ENCODE measurements around the gene CACNA1B.

The CACNA1B gene

GRCh38 chr9:138057726-138058125 is 180.1 kb downstream of the CACNA1B start:
- TF ChIP-seq CTCF (IDR thresholded peaks at IDR 0.05; ENCODE audit: low read depth, low read length, missing control alignments): no peak
- H3K4me3 ChIP-seq (replicated peaks; ENCODE audit: low read depth, low read length): no peak overlapping the region
- no peak for DNase-seq (ENCODE audit: extremely low read depth, low read depth)

- TF ChIP-seq CTCF (IDR thresholded peaks at IDR 0.05; ENCODE audit: low read depth, low read length, missing control alignments): no peak
- no peak overlapping the region for H3K4me3 ChIP-seq (replicated peaks; ENCODE audit: low read depth, low read length)
- no peak for DNase-seq (ENCODE audit: extremely low read depth, low read depth)
Observed at GRCh38 chr9:138058181-138058580, 180.6 kb downstream of the CACNA1B start.

DNA sequence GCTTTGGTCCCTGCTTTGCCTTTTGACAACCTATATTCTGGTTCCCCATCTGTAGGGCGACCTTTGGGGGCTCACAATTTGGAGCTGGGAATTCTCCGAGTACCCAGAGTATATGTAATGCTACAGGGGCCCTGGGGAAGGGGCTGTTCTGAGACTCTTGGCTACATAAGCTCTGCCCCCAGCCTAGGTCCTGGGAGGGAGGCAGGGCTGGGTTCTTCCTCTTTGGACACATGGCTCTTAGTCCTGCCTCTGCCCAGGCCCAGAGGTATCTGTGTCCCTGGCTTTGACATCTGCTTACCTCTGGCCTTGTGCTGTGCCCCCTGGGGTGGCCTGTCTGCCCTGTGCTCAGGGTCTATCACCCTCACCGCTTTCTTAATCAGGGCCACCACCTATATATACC is 181.6 kb downstream of the CACNA1B start:
- DNase-seq (ENCODE audit: extremely low read depth, low read depth): no peak
- no peak overlapping the region for H3K4me3 ChIP-seq (replicated peaks; ENCODE audit: low read depth, low read length)
- no peak for TF ChIP-seq CTCF (IDR thresholded peaks at IDR 0.05; ENCODE audit: low read depth, low read length, missing control alignments)

GRCh38 chr9:138060365-138060764 is 182.8 kb downstream of the CACNA1B start:
- no peak for TF ChIP-seq CTCF (IDR thresholded peaks at IDR 0.05; ENCODE audit: low read depth, low read length, missing control alignments)
- DNase-seq (ENCODE audit: extremely low read depth, low read depth): no peak
- H3K4me3 ChIP-seq (replicated peaks; ENCODE audit: low read depth, low read length): no peak overlapping the region

- no peak overlapping the region for H3K4me3 ChIP-seq (replicated peaks; ENCODE audit: low read depth, low read length)
- no peak for DNase-seq (ENCODE audit: extremely low read depth, low read depth)
- TF ChIP-seq CTCF (IDR thresholded peaks at IDR 0.05; ENCODE audit: low read depth, low read length, missing control alignments): no peak
Observed at GRCh38 chr9:138060881-138061280, 183.3 kb downstream of the CACNA1B start.

- no peak overlapping the region for H3K4me3 ChIP-seq (replicated peaks; ENCODE audit: low read depth, low read length)
- TF ChIP-seq CTCF (IDR thresholded peaks at IDR 0.05; ENCODE audit: low read depth, low read length, missing control alignments): no peak
- DNase-seq (ENCODE audit: extremely low read depth, low read depth): no peak
Observed at GRCh38 chr9:138061631-138062030, 184.0 kb downstream of the CACNA1B start.

DNA sequence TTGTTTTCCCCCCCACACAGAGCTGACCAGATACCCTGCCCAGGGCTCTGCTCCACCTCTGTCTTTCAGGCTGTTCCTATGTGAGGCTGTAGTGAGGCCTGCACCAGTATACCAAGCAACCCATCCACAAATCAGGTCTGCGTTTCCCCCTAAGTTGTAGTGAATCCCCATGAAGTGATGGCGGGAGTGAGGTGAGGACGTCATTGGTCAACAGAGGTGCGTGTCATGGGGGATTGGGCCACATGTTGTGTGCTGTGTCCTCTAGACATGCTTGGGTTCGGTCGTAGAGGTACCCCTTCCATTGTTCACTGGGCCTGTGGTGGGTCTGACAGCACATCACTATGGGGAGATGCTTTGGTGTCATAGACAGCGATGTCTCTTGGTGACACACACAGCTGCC is 184.6 kb downstream of the CACNA1B start:
- H3K4me3 ChIP-seq (replicated peaks; ENCODE audit: low read depth, low read length): no peak overlapping the region
- TF ChIP-seq CTCF (IDR thresholded peaks at IDR 0.05; ENCODE audit: low read depth, low read length, missing control alignments): no peak
- no peak for DNase-seq (ENCODE audit: extremely low read depth, low read depth)
